WI38 (cell line): ENCODE results near the gene SULT1C3.

Source experiments
- H3K4me3 ChIP-seq: 2 replicates; pipeline ENCODE4 v1.5.1; 2011; ENCODE audit warnings: low read depth, mild to moderate bottlenecking, control low read depth, low read length
- CTCF ChIP-seq: IDR thresholded peaks from 2 replicates; pipeline ENCODE4 v1.5.1; 2012; ENCODE audit warnings: low read depth, mild to moderate bottlenecking, control low read depth, low read length

The SULT1C3 gene

GRCh38 chr2:108215794-108216211 lies 24.0 kb upstream of the SULT1C3 start:
- no peak overlapping the region for H3K4me3 ChIP-seq
- peak; percentile 17; the same call in 1 of the 2 replicates for TF ChIP-seq CTCF

- no peak overlapping the region for H3K4me3 ChIP-seq
- TF ChIP-seq CTCF = no peak
Measured at GRCh38 chr2:108217211-108217610, 22.6 kb upstream of the SULT1C3 start.

- TF ChIP-seq CTCF = no peak
Measured at GRCh38 chr2:108219688-108220087, 20.1 kb upstream of the SULT1C3 start.

GRCh38 chr2:108220191-108220590 lies 19.6 kb upstream of the SULT1C3 start:
- TF ChIP-seq CTCF = no peak
- H3K4me3 ChIP-seq = no peak overlapping the region

More at GRCh38 chr2:108219688-108220087, 20.1 kb upstream of the SULT1C3 start:
- no peak overlapping the region for H3K4me3 ChIP-seq

GRCh38 chr2:108220942-108221541 lies 18.7 kb upstream of the SULT1C3 start:
- TF ChIP-seq CTCF = no peak
- no peak overlapping the region for H3K4me3 ChIP-seq

GRCh38 chr2:108222261-108222660 lies 17.5 kb upstream of the SULT1C3 start:
- TF ChIP-seq CTCF = no peak
- no peak overlapping the region for H3K4me3 ChIP-seq

- H3K4me3 ChIP-seq = no peak overlapping the region
- TF ChIP-seq CTCF = no peak
Measured at GRCh38 chr2:108223573-108223972, 16.2 kb upstream of the SULT1C3 start.
